SJCRH30 (cell line): ENCODE data around the gene SLC1A2. TPM values are rescaled to one million over a fixed set of nuclear protein-coding genes. Genes with fewer than 3 reads are reported as not detected.
A peak's percentile ranks its signal among the peaks of the same experiment; 100 is the strongest.

ENCODE experiments used
- DNase-seq, 2 experiments: peaks; one replicate each; pipeline ENCODE4 v3.0.0-alpha.2; 2015 to 2020
- H3K27ac ChIP-seq: fragments of 250-450 bp; sonication (Bioruptor Pico); 2 replicates; pipeline ENCODE4 v1.5.1; 2020; ENCODE audit warnings: mild to moderate bottlenecking, moderate library complexity
- H3K27me3 ChIP-seq: fragments of 250-450 bp; sonication (Bioruptor Pico); 2 replicates; pipeline ENCODE4 v1.5.1; 2020; ENCODE audit warnings: mild to moderate bottlenecking, moderate library complexity
- H3K36me3 ChIP-seq: fragments of 250-450 bp; sonication (Bioruptor Pico); 2 replicates; pipeline ENCODE4 v1.5.1; 2020; ENCODE audit warnings: mild to moderate bottlenecking, moderate library complexity
- H3K4me1 ChIP-seq: fragments of 250-450 bp; sonication (Bioruptor Pico); 2 replicates; pipeline ENCODE4 v1.5.1; 2020; ENCODE audit warnings: mild to moderate bottlenecking, moderate library complexity
- H3K4me3 ChIP-seq: fragments of 250-450 bp; sonication (Bioruptor Pico); 2 replicates; pipeline ENCODE4 v1.5.1; 2020; ENCODE audit warnings: mild to moderate bottlenecking, moderate library complexity
- H3K9me3 ChIP-seq: fragments of 250-450 bp; sonication (Bioruptor Pico); replicated peaks from 2 replicates; pipeline ENCODE4 v1.5.1; 2020; ENCODE audit warnings: mild to moderate bottlenecking, moderate library complexity
- total RNA-seq: library from RNA; depleted of rRNA; stranded (reverse); fragments of >200 nt; shearing (Covaris generic); gene quantifications from 2 replicates; pipeline ENCODE4 v1.2.3, GENCODE V29; 2014

SLC1A2 gene
- total RNA-seq, 1 experiment from 2014 or later: not detected

GRCh38 chr11:35304900-35305460 lies 114.4 kb downstream of the SLC1A2 start:
- no peak overlapping the region for H3K4me3 ChIP-seq
- no peak for DNase-seq
- no peaks in the 10 kb centered on the region for H3K27me3 ChIP-seq
- no peaks in the 10 kb centered on the region for H3K36me3 ChIP-seq
- no peaks in the 10 kb centered on the region for H3K4me1 ChIP-seq
- no peak overlapping the region for H3K27ac ChIP-seq
- H3K9me3 ChIP-seq: no peaks in the 10 kb centered on the region

DNA sequence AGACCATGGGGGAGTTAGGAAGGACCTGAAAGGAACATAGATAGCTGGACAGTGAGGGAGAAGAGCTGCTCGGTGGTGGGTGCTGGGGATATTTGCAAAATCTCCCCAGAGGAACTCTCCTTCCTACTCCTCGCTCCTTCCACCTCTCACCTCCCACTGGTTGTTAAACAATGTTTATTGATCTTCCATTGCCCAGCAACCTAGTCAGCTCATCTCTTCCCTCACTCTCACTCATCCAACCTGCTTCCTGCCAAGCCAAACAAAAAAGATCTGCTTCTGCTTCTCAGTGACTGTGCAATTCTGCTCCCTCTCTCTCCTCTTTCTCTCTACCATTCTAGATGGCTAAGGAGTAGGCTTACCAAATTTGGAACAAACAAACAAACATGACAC lies 115.0 kb downstream of the SLC1A2 start:
- Histone ChIP-seq H3K9me3 (no peaks in the 10 kb centered on the region), H3K36me3 (no peaks in the 10 kb centered on the region), H3K27ac (no peak overlapping the region), H3K4me1 (no peaks in the 10 kb centered on the region), H3K27me3 (no peaks in the 10 kb centered on the region), H3K4me3 (no peak overlapping the region)
- no peak for DNase-seq

DNA sequence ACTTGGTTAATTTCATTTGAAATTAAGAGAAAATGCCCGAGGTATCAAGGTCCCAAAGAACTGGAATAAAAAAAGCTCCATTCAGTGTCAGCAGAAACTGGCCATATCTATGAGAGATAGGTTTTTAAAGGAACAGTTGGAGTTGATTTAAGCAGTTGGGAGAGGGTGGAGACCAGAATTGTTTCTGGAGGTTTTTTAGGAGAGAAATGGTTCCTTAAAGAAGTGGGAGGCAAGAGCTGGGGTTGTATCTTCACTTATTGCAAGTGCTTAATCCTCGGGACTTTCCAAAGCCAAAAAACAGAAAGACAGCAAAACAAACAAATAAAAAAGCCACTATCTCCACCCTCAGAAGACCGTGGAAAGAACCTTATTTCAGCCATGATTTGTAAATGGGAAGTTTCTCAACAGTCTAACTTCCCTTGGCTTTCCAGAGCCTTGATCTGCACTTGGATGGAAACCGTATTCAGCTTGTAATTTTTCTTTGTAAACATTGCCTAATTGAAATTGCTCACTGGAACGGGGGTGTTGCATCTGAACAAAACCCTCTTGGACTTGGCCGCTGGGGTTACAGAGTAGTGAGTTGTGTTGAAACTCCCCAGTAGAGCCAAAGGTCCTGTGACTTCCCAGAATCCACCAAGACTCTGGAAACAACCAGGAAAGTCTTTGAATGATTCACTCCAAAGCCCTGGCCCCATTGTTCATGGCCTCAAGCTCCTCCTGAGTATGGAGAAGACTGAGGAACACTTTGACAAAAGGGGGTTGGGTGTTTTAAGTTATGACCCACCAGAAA lies 115.6 kb downstream of the SLC1A2 start:
- DNase-seq: no peak
- Histone ChIP-seq H3K4me3 (no peak overlapping the region), H3K9me3 (no peaks in the 10 kb centered on the region), H3K36me3 (no peaks in the 10 kb centered on the region), H3K27me3 (no peaks in the 10 kb centered on the region), H3K4me1 (no peaks in the 10 kb centered on the region; the same call in 1 of the 2 replicates), H3K27ac (no peak overlapping the region)

DNA sequence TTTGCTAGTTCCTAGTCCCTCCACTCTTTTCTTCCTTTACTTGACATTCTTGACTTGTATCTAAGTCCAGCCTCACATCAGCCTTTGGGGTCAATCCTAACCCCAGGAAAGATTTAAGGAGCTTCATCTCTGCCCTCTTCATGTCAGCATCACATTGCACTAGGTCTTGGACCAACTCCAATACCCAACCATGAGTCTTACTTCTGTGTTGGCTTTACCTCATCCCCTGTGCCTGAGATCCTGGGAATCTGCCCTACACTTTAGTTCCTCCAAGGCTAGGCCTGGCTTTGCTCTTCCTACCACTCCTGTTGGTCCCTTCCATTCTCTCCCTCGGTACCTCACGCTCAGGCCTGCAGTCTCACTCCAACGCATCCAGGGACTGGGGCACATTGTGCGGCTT lies 117.0 kb downstream of the SLC1A2 start:
- DNase-seq: no peak
- 0 out of 2 replicates have a peak, but pooled peaks cover 4% of the 10 kb centered on the region for H3K27me3 ChIP-seq
- H3K4me3 ChIP-seq: no peak overlapping the region

DNA sequence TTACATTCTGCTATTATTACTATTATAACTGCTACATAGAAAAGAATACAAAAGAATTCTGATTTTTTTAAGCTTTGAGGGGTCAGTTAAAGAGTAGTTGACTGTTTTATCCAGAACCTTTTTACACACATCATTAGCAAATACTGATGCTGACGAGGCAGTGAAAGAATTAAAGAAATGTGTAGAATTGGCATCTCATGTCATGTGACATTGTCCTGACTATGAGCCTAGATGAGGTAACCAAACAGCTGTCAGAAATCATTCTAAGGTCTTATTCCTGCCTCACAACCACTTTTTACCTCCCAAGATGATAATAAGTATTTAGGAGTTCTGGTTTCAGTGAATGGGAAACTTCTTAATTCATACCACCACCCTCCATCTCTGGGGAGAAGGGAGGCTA lies 121.0 kb downstream of the SLC1A2 start:
- H3K27ac ChIP-seq: no peak overlapping the region
- H3K4me3 ChIP-seq: no peak overlapping the region
- 0 out of 2 replicates have a peak, but pooled peaks cover 4% of the 10 kb centered on the region for H3K27me3 ChIP-seq
- no peaks in the 10 kb centered on the region for H3K9me3 ChIP-seq
- no peaks in the 10 kb centered on the region for H3K36me3 ChIP-seq
- peak in 1 of 2 experiments; percentile 2 for DNase-seq
- H3K4me1 ChIP-seq: peaks cover 8% of the 10 kb centered on the region

More for the DNA sequence above, 117.0 kb downstream of the SLC1A2 start:
- H3K27ac ChIP-seq: no peak overlapping the region
- peaks cover 8% of the 10 kb centered on the region for H3K4me1 ChIP-seq
- no peaks in the 10 kb centered on the region for H3K36me3 ChIP-seq
- H3K9me3 ChIP-seq: no peaks in the 10 kb centered on the region

- Histone ChIP-seq H3K27ac (no peak overlapping the region), H3K9me3 (no peaks in the 10 kb centered on the region), H3K4me1 (peaks cover 8% of the 10 kb centered on the region), H3K36me3 (no peaks in the 10 kb centered on the region), H3K27me3 (0 out of 2 replicates have a peak, but pooled peaks cover 4% of the 10 kb centered on the region), H3K4me3 (no peak overlapping the region)
- no peak for DNase-seq
Measured at GRCh38 chr11:35295751-35296150, 123.6 kb downstream of the SLC1A2 start.

GRCh38 chr11:35293699-35294098 lies 125.7 kb downstream of the SLC1A2 start:
- Histone ChIP-seq H3K9me3 (no peaks in the 10 kb centered on the region), H3K4me3 (no peak overlapping the region), H3K4me1 (peaks cover 8% of the 10 kb centered on the region), H3K27me3 (0 out of 2 replicates have a peak, but pooled peaks cover 4% of the 10 kb centered on the region), H3K27ac (no peak overlapping the region), H3K36me3 (no peaks in the 10 kb centered on the region)
- no peak for DNase-seq

- Histone ChIP-seq H3K4me3 (no peak overlapping the region), H3K36me3 (no peaks in the 10 kb centered on the region), H3K27me3 (0 out of 2 replicates have a peak, but pooled peaks cover 4% of the 10 kb centered on the region), H3K9me3 (no peaks in the 10 kb centered on the region), H3K4me1 (peaks cover 1% of the 10 kb centered on the region), H3K27ac (no peak overlapping the region)
- no peak for DNase-seq
Measured at GRCh38 chr11:35293035-35293434, 126.3 kb downstream of the SLC1A2 start.

- Histone ChIP-seq H3K27me3 (no peaks in the 10 kb centered on the region), H3K9me3 (no peaks in the 10 kb centered on the region), H3K4me3 (no peak overlapping the region), H3K27ac (no peak overlapping the region), H3K36me3 (no peaks in the 10 kb centered on the region), H3K4me1 (no peaks in the 10 kb centered on the region; the same call in 1 of the 2 replicates)
- no peak for DNase-seq
Measured at GRCh38 chr11:35292279-35292678, 127.1 kb downstream of the SLC1A2 start.

DNA sequence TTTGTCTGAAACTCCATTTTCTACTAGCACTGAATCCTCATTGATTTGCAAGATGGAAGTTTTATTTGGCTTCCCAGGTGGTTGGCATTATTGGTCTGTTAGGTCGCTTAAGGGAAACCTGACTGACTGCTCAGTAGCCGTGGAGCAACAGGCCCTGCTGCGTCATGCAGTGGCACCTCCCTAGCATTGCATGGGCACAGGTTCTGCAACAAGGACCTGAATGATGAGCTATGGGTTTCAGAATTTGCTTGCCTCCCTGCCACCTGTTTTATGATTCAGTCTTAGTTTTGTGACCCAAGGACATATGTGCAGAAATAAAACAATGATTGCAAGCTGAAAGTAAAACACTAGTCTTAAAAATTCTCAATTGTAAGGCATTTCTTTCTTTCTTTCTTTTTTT lies 128.5 kb downstream of the SLC1A2 start:
- no peaks in the 10 kb centered on the region for H3K4me1 ChIP-seq
- no peaks in the 10 kb centered on the region for H3K27me3 ChIP-seq
- H3K4me3 ChIP-seq: no peak overlapping the region
- no peak overlapping the region for H3K27ac ChIP-seq
- no peak for DNase-seq
- H3K36me3 ChIP-seq: no peaks in the 10 kb centered on the region
- no peaks in the 10 kb centered on the region for H3K9me3 ChIP-seq

DNA sequence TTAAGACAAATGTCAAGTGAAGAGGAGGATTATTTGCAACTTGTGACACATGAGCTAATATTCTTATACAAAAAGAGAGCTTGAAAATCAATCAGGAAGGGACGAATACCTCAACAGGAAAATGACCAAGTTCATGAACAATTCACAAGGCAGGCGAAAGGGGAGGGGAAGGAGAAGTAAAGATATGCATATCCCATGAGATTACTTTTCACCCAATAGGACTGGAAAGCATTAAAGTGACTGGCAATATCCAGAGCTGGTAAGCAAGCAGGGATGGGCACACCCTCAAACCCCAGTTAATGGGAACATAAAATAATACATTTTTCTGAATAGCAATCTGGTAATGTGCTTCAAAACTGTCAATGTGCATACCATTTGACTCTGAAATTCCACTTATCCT lies 129.5 kb downstream of the SLC1A2 start:
- no peaks in the 10 kb centered on the region for H3K36me3 ChIP-seq
- H3K9me3 ChIP-seq: no peaks in the 10 kb centered on the region
- no peak for DNase-seq
- H3K27me3 ChIP-seq: no peaks in the 10 kb centered on the region
- H3K4me1 ChIP-seq: no peaks in the 10 kb centered on the region
- H3K27ac ChIP-seq: no peak overlapping the region
- no peak overlapping the region for H3K4me3 ChIP-seq

GRCh38 chr11:35288817-35289541 lies 130.4 kb downstream of the SLC1A2 start:
- Histone ChIP-seq H3K4me1 (no peaks in the 10 kb centered on the region), H3K36me3 (no peaks in the 10 kb centered on the region), H3K9me3 (no peaks in the 10 kb centered on the region), H3K27me3 (no peaks in the 10 kb centered on the region), H3K4me3 (no peak overlapping the region), H3K27ac (no peak overlapping the region)
- peak in 1 of 2 experiments; percentile 7 for DNase-seq

- no peak for DNase-seq
- no peaks in the 10 kb centered on the region for H3K4me1 ChIP-seq
- no peaks in the 10 kb centered on the region for H3K27me3 ChIP-seq
- no peak overlapping the region for H3K4me3 ChIP-seq
- no peaks in the 10 kb centered on the region for H3K9me3 ChIP-seq
- no peaks in the 10 kb centered on the region for H3K36me3 ChIP-seq
- no peak overlapping the region for H3K27ac ChIP-seq
Measured at GRCh38 chr11:35288309-35288708, 131.0 kb downstream of the SLC1A2 start.

DNA sequence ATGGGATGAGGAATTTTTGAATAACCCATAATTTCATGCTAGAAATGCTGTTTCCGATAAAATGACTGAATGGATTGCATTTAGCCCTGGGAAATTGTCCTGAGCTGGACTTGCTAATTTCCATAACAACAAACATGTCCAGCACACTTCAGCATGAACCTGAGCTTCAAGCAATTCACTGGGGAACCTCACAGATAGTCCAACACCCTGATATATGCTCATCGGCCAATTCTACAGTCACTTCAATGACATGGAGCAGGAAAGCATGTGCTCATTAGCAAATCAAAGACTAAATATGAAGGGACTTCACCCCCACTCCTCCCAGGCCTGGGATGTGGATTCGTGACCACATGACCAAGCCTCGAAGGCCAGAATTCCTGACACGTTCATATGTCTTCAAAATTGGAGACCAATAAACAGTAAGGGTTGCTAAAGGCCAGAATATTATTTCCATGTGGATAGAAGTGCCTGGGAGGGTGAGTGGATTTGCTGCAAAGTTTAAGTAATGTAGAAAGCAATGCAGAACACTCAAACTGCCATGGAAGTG lies 131.9 kb downstream of the SLC1A2 start:
- Histone ChIP-seq H3K4me1 (no peaks in the 10 kb centered on the region), H3K4me3 (no peak overlapping the region), H3K36me3 (no peaks in the 10 kb centered on the region), H3K9me3 (no peaks in the 10 kb centered on the region), H3K27ac (no peak overlapping the region), H3K27me3 (no peaks in the 10 kb centered on the region)
- no peak for DNase-seq

DNA sequence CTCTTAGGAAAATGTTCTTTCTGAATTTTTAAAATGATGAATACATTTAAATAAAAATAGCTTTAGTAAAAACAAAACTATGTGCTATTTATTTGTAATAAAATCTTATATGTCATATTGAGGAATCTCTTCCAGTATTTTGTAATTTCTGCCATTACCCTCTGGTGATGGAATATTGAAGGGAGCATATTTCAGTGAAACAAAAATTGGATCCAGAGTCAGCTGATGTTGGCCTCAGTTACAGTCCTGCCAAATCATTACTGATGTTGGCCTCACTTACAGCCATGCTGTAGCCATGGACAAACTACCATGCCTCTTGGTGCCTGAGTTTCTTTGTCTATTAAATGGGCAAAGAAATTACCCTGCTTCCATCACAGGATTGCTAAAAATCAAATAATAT lies 133.2 kb downstream of the SLC1A2 start:
- Histone ChIP-seq H3K4me3 (no peak overlapping the region), H3K27me3 (no peaks in the 10 kb centered on the region), H3K4me1 (no peaks in the 10 kb centered on the region), H3K36me3 (no peaks in the 10 kb centered on the region), H3K9me3 (no peaks in the 10 kb centered on the region), H3K27ac (no peak overlapping the region)
- no peak for DNase-seq
